Neural progenitor cell (in vitro differentiated cells): ENCODE measurements around the gene C9orf72.

ENCODE experiments used
- CTCF ChIP-seq: fragments of 200-600 bp; sonication (generic); IDR thresholded peaks from 2 replicates; pipeline ENCODE4 v1.5.1; 2017; ENCODE audit warnings: antibody characterized with exemption, mild to moderate bottlenecking
- EZH2 ChIP-seq: fragments of 200-600 bp; sonication (generic); IDR thresholded peaks from 2 replicates; pipeline ENCODE4 v1.6.1; 2017; ENCODE audit warnings: antibody characterized with exemption, mild to moderate bottlenecking, moderate library complexity
- EZH2phosphoT487 ChIP-seq: fragments of 200-600 bp; sonication (generic); IDR thresholded peaks from 2 replicates; pipeline ENCODE4 v1.6.1; 2017; ENCODE audit warnings: antibody characterized with exemption

DNA sequence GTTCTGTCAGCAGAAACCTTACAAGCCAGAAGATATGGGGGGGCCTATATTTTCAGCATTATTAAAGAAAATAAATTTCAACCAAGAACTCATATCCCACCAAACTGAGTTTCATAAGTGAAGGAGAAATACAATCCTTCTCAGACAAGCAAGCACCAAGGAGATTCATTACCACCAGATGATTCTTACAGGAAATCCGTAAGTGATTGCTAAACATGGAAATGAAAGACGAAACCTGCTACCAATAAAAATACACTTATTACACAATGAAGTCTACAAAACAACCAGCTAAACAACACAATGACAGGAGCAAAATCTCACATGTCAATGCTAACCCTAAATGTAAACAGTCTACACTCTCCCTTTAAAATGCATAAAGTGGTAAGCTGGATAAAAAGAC, 17.8 kb upstream of the C9orf72 start:
- TF ChIP-seq CTCF = no peak
- no peak for TF ChIP-seq EZH2phosphoT487
- no peak for TF ChIP-seq EZH2
